Islet precursor cell (in vitro differentiated cells): ENCODE measurements around the gene WDR7.

Experiments
- DNase-seq: peaks from one replicate; pipeline ENCODE4 v3.0.0-alpha.2; 2018

WDR7 gene

GRCh38 chr18:56953428-56954198 is 302.5 kb downstream of the WDR7 start:
- DNase-seq, result no peak

DNA sequence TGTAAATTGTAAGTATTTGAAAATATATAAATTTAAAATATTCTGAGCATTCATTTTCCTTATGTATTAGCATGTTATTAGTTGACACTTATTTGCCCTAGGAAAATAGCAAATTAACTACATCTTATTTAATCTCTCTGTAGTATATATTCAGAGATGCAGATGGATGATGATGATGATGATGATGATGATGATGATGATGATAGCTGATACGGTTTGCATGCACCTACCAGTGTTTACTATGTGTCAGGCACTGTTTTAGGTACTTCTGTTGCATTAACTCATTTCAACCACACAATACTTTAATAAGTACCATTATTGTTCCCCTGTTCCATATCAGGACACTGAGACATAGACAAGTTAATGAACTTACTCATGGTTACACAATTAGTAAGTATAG is 304.3 kb downstream of the WDR7 start:
- no peak for DNase-seq

DNA sequence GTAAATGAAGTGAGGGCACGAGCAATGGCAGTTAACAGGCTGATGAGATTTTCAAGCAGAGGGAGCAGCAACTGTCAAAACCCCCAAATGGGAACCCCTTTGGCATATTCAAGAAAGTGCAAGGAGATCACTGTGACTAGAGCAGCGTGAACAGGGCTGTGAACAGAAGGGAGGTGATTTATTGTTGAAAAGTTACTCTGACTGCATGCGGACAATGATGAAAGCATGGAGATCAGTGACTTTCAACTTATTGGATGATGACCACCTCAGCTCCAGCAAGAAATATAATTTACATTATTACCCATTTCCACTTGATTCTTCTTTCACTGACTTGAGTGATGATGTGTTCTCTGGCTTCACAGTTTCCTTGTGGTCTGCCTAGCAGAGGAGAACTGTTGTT is 308.0 kb downstream of the WDR7 start:
- no peak for DNase-seq

GRCh38 chr18:56962322-56962721 is 311.2 kb downstream of the WDR7 start:
- DNase-seq, result no peak

DNA sequence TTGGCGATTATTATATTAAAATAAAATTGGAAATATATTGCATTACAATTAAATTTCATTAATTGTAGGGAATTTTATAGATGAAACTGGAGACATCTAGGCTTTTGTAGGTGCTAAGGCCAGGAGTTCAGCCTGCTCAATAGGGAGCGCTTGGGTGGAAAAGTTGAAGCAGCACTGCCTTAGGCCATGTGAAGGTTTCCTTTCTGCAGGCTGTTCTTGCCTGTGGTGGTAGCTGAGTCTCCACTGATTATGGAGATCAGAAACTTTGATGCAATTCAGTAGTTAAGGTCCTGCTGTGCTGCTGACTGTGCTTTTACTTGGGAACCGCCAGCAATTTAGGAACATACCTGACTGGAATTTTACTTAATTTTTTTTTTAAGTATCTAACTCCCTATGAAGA is 315.9 kb downstream of the WDR7 start:
- no peak for DNase-seq

GRCh38 chr18:56973487-56973886 is 322.3 kb downstream of the WDR7 start:
- no peak for DNase-seq

- DNase-seq, result no peak
Measured at GRCh38 chr18:56974141-56974540, 323.0 kb downstream of the WDR7 start.

DNA sequence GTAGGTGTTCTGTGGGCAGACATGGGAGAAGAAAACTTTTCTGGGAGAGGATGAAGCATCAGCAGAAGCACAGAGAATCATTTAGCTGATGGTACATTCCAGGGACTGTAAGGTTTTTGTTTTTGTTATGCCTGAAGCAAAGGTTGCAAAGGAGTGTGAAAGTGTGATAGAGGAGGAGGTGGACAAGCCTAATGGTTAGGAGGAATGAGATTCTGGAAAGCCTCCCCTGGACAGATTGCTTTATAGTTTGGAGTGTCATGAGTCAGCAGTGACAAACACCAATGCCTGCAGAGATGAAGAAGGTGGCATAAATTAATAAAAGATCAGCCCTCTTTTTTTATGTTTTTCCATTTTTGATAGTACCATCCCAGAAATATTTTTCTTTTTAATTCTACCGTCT is 324.1 kb downstream of the WDR7 start:
- DNase-seq, result no peak

GRCh38 chr18:56977309-56977708 is 326.1 kb downstream of the WDR7 start:
- DNase-seq, result no peak

GRCh38 chr18:56977771-56978170 is 326.6 kb downstream of the WDR7 start:
- DNase-seq, result no peak

- no peak for DNase-seq
Measured at GRCh38 chr18:56980151-56980550, 329.0 kb downstream of the WDR7 start.

- no peak for DNase-seq
Measured at GRCh38 chr18:56982766-56983165, 331.6 kb downstream of the WDR7 start.

DNA sequence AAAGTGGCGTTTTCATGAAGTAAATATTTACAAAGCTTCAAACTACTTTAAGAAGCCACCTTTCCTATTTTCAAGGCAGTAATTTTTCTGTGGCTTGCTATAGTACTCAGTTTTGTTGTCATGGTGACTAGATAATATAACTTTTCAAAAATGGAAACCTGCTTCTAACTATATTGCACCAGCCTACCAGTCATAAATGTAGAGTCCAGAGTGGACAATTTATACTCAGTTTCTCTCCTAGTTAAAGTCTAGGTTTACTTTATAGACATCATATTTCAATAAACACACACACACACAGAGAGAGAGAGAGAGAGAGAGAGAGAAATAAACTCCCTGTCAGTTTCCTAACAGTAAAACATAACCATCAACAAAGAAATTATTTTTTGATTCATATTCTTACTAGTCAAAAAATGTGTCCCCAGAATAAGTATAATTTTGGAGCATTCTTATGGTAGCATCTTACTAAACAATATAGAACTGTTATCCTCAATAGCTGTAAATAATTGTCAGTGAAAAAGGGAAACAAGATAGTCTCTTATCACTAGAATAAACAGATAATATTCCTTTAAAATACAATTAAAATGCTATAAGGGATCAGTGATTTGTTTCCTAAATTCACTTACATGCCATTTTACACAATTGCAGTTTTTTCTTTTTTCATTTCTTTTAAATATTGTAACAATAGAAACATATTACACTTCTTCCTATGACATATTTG is 332.3 kb downstream of the WDR7 start:
- no peak for DNase-seq

- no peak for DNase-seq
Measured at GRCh38 chr18:56984731-56985130, 333.6 kb downstream of the WDR7 start.

DNA sequence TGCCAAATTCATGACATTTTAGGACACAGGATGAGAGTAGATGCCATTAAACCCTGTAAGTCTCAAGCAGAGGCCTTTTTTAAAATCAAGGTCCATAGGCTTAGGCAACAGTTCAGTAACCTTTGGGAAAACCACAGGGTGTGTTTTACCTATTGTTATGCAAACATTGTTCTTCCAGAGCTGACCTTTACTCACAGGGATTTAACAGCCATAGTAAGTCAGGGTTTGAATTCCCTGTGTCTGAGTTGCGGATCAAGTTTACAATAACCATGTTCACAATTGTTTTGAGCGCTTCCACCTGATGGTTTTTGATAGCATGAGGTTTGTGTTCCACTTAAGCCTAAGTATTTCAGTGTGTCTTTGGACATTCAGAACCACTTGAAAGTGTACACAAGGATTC is 335.7 kb downstream of the WDR7 start:
- no peak for DNase-seq

DNA sequence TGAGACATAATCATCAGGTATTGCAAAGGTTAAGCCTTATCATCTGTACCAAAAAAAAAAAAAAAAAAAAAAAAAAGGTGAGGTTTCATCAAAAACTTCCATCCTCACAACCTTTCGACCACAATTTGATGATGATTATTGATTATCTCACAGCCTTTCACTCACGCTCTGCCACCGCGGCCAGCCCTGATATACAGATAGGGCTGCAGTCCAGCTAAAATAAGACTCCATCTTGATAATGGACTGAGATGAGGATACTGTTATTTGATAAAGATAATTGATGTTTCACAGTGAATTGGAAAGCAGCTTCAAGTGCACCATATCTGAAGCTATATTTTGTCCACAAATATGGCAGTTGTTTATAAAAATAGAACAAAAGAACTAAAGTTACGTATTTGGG is 336.1 kb downstream of the WDR7 start:
- DNase-seq, result no peak

- no peak for DNase-seq
Measured at GRCh38 chr18:56988022-56988421, 336.9 kb downstream of the WDR7 start.

GRCh38 chr18:56990678-56991077 is 339.5 kb downstream of the WDR7 start:
- no peak for DNase-seq

GRCh38 chr18:56992777-56993176 is 341.6 kb downstream of the WDR7 start:
- no peak for DNase-seq

DNA sequence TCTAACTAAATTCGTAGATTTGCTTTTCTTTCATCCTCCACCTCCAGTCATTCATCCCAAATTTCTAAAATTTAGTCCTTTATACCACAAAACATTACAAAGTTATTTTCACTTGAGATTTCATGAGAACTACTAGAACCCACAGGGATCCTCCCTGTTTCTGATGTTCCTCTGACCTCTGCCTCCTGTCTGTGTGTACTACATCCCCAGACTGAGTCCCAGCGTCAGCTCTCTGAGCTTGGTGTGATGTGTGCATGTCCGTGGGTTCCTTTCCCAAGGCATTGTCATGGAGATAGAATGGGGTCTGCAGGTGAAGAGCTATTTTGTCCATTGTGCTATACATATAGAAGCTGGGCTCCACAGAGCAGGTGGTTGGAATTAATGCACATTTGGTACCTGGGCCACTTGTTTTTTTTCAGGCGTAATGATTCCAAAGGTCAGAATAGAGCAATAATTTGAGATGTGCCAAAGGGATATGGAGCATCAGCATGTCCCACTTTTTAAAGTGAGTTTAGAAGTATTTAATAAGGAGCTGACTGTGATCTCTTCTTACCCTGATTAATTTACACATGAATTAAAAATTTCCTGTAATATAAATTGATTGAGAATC is 344.5 kb downstream of the WDR7 start:
- no peak for DNase-seq

DNA sequence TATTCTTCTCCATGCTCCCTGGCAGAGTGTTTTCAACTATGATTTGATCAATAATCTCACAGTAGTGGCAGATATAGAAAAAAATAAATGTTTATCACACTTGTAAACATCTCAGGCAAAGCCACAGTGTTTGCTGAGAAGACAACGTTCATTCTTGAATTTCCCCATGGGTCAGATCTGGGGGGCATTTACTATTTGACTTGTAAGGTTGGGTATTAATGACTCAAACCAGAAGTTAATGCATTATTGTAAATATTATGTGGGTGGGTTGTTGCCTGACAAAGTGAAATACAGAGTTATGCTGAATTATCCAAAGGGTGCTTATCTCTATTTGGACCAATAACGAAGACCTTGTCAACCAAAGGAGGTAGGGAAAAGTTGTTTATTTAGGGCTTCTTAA is 346.0 kb downstream of the WDR7 start:
- no peak for DNase-seq

GRCh38 chr18:56999823-57000222 is 348.7 kb downstream of the WDR7 start:
- DNase-seq, result no peak

GRCh38 chr18:57002627-57003026 is 351.5 kb downstream of the WDR7 start:
- no peak for DNase-seq

DNA sequence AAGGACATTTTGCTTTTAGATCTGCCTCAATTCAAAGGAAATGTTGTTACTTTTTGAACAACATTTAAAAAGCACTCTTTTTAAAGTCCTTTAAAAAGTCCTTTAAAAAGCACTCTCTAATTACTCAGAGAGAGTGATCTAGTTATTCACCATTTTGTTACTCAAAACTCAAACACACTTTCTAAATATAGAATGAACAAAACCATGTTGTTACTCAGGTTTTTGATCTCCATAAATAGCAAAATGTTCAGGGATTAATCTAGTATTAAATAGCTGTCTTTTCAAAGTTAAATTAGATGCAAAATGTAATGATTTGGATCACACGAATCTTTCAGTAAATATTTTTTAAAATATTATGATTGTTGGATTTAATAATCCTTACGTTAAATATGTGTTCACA is 352.2 kb downstream of the WDR7 start:
- DNase-seq, result no peak
